Endothelial cell of umbilical vein (primary cell): Measurements from ENCODE around the gene COL23A1. TPM values are rescaled to one million over a fixed set of nuclear protein-coding genes. Genes with fewer than 3 reads are reported as not detected.

Experiments
- BruUV-seq: library from RNA; stranded (reverse); fragments of 400-500 nt; replicated peaks from 2 replicates; lab custom pipeline; 2021; lab: Mats Ljungman, UMichigan
- CTCF ChIA-PET: fragments of 300-600, 350-600 bp; sonication (Branson Sonifier 250); formaldehyde crosslinking; loops from one replicate; lab custom pipeline; 2021; ENCODE audit warnings: antibody characterized with exemption, inconsistent platforms; lab: Charles Lee
- POLR2A ChIA-PET: fragments of 300-600, 350-600 bp; sonication (Branson Sonifier 250); formaldehyde crosslinking; loops from one replicate; lab custom pipeline; 2021; ENCODE audit warnings: antibody characterized with exemption, inconsistent platforms; lab: Charles Lee
- DNase-seq: peaks from one replicate; pipeline ENCODE4 v3.0.0-alpha.2; 2011; ENCODE audit warnings: low read depth, low spot score
- FAIRE-seq: peaks from 2 replicates; lab custom pipeline; 2011; peaks lifted over from hg19 to GRCh38; lab: Jason Lieb, UNC
- H2AFZ ChIP-seq: 2 replicates; pipeline ENCODE4 v1.6.0; 2012; ENCODE audit warnings: low read depth, low read length, control low read depth, inconsistent platforms
- H3K27ac ChIP-seq: 2 replicates; pipeline ENCODE4 v1.5.1; 2011; ENCODE audit warnings: low read depth, mild to moderate bottlenecking, control low read depth, low read length, moderate library complexity; ENCODE audit not compliant: insufficient read depth
- H3K27me3 ChIP-seq, 2 experiments: 2 replicates each; pipeline versions ENCODE4 v1.6.0 to v1.6.1; 2011; ENCODE audit warnings: low read length in 2 of 2, mixed read lengths in 1 of 2; ENCODE audit not compliant: control insufficient read depth in 2 of 2, insufficient read depth in 2 of 2
- H3K36me3 ChIP-seq, 2 experiments: 2 replicates in 1 of 2; 3 replicates in 1 of 2; pipeline ENCODE4 v1.5.1; 2011; ENCODE audit warnings: low read length in 2 of 2, mild to moderate bottlenecking in 1 of 2, moderate library complexity in 1 of 2; ENCODE audit not compliant: control insufficient read depth in 2 of 2, insufficient read depth in 2 of 2; ENCODE audit errors: extremely low read depth in 1 of 2
- H3K4me1 ChIP-seq: 3 replicates; pipeline ENCODE4 v1.5.1; 2011; ENCODE audit warnings: mild to moderate bottlenecking, low read length; ENCODE audit not compliant: control insufficient read depth, insufficient read depth; ENCODE audit errors: extremely low read depth
- H3K4me2 ChIP-seq: 2 replicates; pipeline ENCODE4 v1.6.1; 2011; ENCODE audit warnings: low read length, control low read depth, mixed read lengths; ENCODE audit not compliant: insufficient read depth
- H3K4me3 ChIP-seq, 3 experiments: fragments of 200-600 bp in 1 of 3; sonication (generic), shearing (Covaris generic) in 1 of 3; replicated peaks in 1 of 3; 2 replicates each; pipeline ENCODE4 v1.5.1; 2011 to 2016; ENCODE audit warnings: control low read depth in 3 of 3, low read length in 3 of 3, mild to moderate bottlenecking in 2 of 3, inconsistent platforms in 1 of 3, low read depth in 1 of 3, moderate library complexity in 1 of 3; ENCODE audit not compliant: insufficient read depth in 1 of 3
- H3K79me2 ChIP-seq: 2 replicates; pipeline ENCODE4 v1.6.0; 2012; ENCODE audit warnings: low read length, inconsistent platforms; ENCODE audit not compliant: control insufficient read depth, insufficient read depth
- H3K9ac ChIP-seq: replicated peaks from 2 replicates; pipeline ENCODE3; 2011; ENCODE audit warnings: low read length, control low read depth; ENCODE audit not compliant: insufficient read depth; ENCODE audit errors: extremely low read depth
- H3K9me1 ChIP-seq: replicated peaks from 3 replicates; pipeline ENCODE4 v1.6.0; 2011; ENCODE audit warnings: mild to moderate bottlenecking, low read length; ENCODE audit not compliant: control insufficient read depth, insufficient read depth; ENCODE audit errors: extremely low read depth
- H3K9me3 ChIP-seq: replicated peaks from 2 replicates; pipeline ENCODE4 v1.5.1; 2012; ENCODE audit warnings: low read length, inconsistent platforms; ENCODE audit not compliant: control insufficient read depth, insufficient read depth
- H4K20me1 ChIP-seq: replicated peaks from 2 replicates; pipeline ENCODE3; 2011; ENCODE audit warnings: mild to moderate bottlenecking, low read length; ENCODE audit not compliant: control insufficient read depth, insufficient read depth; ENCODE audit errors: extremely low read depth
- CTCF ChIP-seq, 2 donors: IDR thresholded peaks; 1 replicate in 1 of 2; 2 replicates in 1 of 2; pipeline ENCODE4 v1.5.1; 2011; ENCODE audit warnings: low read length in 2 of 2, mild to moderate bottlenecking in 2 of 2, moderate library complexity in 2 of 2, control low read depth in 1 of 2, inconsistent platforms in 1 of 2, low read depth in 1 of 2; ENCODE audit not compliant: insufficient read depth in 1 of 2; ENCODE audit errors: extremely low read depth in 1 of 2
- EZH2 ChIP-seq: IDR thresholded peaks from 2 replicates; pipeline ENCODE4 v1.6.1; 2012; ENCODE audit warnings: borderline replicate concordance, low read depth, mild to moderate bottlenecking, moderate library complexity, low read length, inconsistent platforms; ENCODE audit not compliant: severe bottlenecking
- FOS ChIP-seq: IDR thresholded peaks from 2 replicates; pipeline ENCODE4 v1.6.1; 2011; ENCODE audit warnings: mild to moderate bottlenecking, low read length, moderate library complexity, borderline replicate concordance; ENCODE audit not compliant: insufficient read depth
- GATA2 ChIP-seq: IDR thresholded peaks from 2 replicates; pipeline ENCODE4 v1.7.0; 2011; ENCODE audit warnings: low read depth, mild to moderate bottlenecking, moderate library complexity, mixed read lengths, low read length; ENCODE audit not compliant: insufficient read length, insufficient read depth
- JUN ChIP-seq: IDR thresholded peaks from 2 replicates; pipeline ENCODE4 v1.6.1; 2011; ENCODE audit warnings: borderline replicate concordance, low read depth; ENCODE audit not compliant: insufficient read length, insufficient read depth
- MAX ChIP-seq: IDR thresholded peaks from 2 replicates; pipeline ENCODE4 v1.6.1; 2011; ENCODE audit not compliant: insufficient read depth, insufficient read length
- MYC ChIP-seq: IDR thresholded peaks from one replicate; pipeline ENCODE4 v1.6.1; 2011; ENCODE audit warnings: mild to moderate bottlenecking, low read depth, low read length
- POLR2A ChIP-seq: IDR thresholded peaks from 2 replicates; pipeline ENCODE4 v1.6.1; 2012; ENCODE audit warnings: low read depth, mild to moderate bottlenecking, control low read depth, low read length
- POLR2AphosphoS5 ChIP-seq: IDR thresholded peaks from 2 replicates; pipeline ENCODE4 v1.6.1; 2012; ENCODE audit warnings: low read depth, mild to moderate bottlenecking, control low read depth, low read length, moderate library complexity; ENCODE audit not compliant: insufficient read depth
- dilution Hi-C: fragments of 300-500 bp; cut with MboI; formaldehyde crosslinking; loops from one replicate; pipeline ENCODE4 v1.15.0; 2019; ENCODE audit warnings: low sequenced_read_pairs; ENCODE audit not compliant: extremely low pct_ligation_motif_present
- intact Hi-C: fragments of 100-400 bp; cut with micrococcal nuclease; formaldehyde crosslinking; loops from one replicate; pipeline ENCODE4 v1.10.0; 2022
- polyA plus RNA-seq, 4 experiments: library from polyadenylated mRNA; depleted of rRNA in 3 of 4; stranded (reverse) in 3 of 4; unstranded in 1 of 4; fragments of >200 nt; gene quantifications; 2 replicates each; pipeline versions ENCODE4 v1.2.1 to v1.2.3, GENCODE V29; 2011 to 2012; ENCODE audit warnings: missing spikeins in 1 of 4
- total RNA-seq: library from RNA; stranded (reverse); gene quantifications from 2 replicates; pipeline ENCODE4 v1.2.3, GENCODE V29; 2021

The COL23A1 gene
- total and polyA plus RNA-seq, 2 donors (not counting 3 experiments of a cell fraction or from before 2014, with no cell fraction given), result not detected

- FAIRE-seq (no peak), DNase-seq (peak; percentile 13)
- Histone ChIP-seq H2AFZ (no peak overlapping the region), H3K27me3 (no peaks in the 10 kb centered on the region), H3K9me1 (no peaks in the 10 kb centered on the region), H3K9me3 (no peaks in the 10 kb centered on the region), H3K4me2 (peak overlapping the region; percentile 69), H3K4me3 (peak overlapping the region; percentile 66 to 93 (median 81)), H3K4me1 (peaks cover 22% of the 10 kb centered on the region), H3K36me3 (peaks cover 24 to 34% of the 10 kb centered on the region in 2 experiments), H3K79me2 (peaks cover 55% of the 10 kb centered on the region), H3K27ac (no peak overlapping the region), H4K20me1 (peaks cover 4% of the 10 kb centered on the region), H3K9ac (peak overlapping the region; percentile 89)
- TF ChIP-seq FOS (no peak), POLR2AphosphoS5 (no peak), GATA2 (no peak), POLR2A (no peak), MYC (no peak), MAX (no peak)
- dilution Hi-C loops, result no loop called here
- intact Hi-C loops, result loop anchor here (2.0 kb wide), 3 partner anchors 27 to 51 kb away; partner anchors contain the start of gene PHYKPL
- POLR2A ChIA-PET, result no interaction called here
- no TSS peak for BruUV-seq
- CTCF ChIA-PET, result interaction anchor here (1.4 kb wide), 1 partner anchor 130 kb away, joined by 5 read pairs; no protein-coding TSS in a partner anchor
Observed at GRCh38 chr5:178205749-178206047, 384.5 kb downstream of the COL23A1 start.

DNA sequence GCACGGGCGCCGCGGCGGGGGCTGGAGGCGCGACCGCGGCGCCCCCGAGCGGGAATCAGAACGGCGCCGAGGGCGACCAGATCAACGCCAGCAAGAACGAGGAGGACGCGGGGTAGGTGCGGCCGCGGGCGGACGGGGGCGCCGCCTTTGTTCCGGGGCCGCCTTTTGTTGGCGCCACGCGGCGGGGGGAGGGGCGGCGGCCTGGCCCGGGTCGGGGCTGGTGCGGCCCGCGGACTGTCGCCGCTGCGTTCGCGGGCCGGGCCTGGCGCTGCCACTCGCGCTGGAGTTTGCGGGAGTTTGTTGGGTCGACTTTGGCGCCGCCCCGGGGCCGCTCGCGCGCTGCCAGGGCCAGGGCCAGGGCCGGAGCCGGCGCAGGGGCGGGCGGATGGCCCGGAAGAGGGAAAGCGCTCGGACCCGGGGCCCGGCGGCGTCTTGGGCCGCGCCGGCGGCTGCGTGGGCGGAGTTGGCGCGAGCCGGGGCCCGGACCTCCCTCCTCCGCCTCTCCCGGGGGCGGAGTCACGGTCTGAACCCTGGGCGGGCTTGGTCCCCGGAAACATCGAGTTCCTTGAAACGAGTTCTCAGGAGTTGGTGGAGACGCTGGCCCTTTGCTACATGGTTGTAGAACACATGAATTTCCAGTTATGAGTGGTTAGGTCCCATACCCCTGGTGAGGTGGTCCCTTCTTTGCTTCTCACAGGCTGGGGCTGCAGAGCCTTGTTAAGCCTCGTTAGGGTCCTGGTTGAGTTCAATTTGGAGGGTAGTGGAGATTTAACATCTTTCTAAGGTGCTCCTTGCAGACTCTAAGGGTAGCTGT is 385.1 kb downstream of the COL23A1 start:
- peak overlapping the region; percentile 89 for H3K9ac ChIP-seq
- H3K9me1 ChIP-seq, result no peaks in the 10 kb centered on the region
- H3K4me2 ChIP-seq, result peak overlapping the region; percentile 69
- TF ChIP-seq GATA2 (no peak), POLR2A (peak; percentile 70), MYC (no peak), CTCF (IDR thresholded peaks at IDR 0.05; ENCODE audit: extremely low read depth in 1 of 2, insufficient read depth in 1 of 2, low read depth in 1 of 2, low read length in 2 of 2) (no peak), FOS (no peak), JUN (no peak), POLR2AphosphoS5 (peak; percentile 72), MAX (no peak), EZH2 (no peak)
- H3K9me3 ChIP-seq, result no peaks in the 10 kb centered on the region
- ChIA-PET POLR2A (interaction anchor here (1.0 to 1.5 kb wide), 7 partner anchors 9 to 130 kb away, joined by 3 to 13 read pairs (median 6); partner anchors contain the start of gene NHP2), CTCF (interaction anchor here (0.9 to 1.4 kb wide), 4 partner anchors 10 to 129 kb away, joined by 3 to 5 read pairs (median 4); no protein-coding TSS in a partner anchor)
- H3K27ac ChIP-seq, result peak overlapping the region; percentile 65
- H3K79me2 ChIP-seq, result peaks cover 55% of the 10 kb centered on the region
- no TSS peak for BruUV-seq
- H4K20me1 ChIP-seq, result peaks cover 4% of the 10 kb centered on the region
- H3K4me1 ChIP-seq, result peaks cover 22% of the 10 kb centered on the region
- FAIRE-seq (peak; percentile 71), DNase-seq (peak; percentile 53)
- no peak overlapping the region for H2AFZ ChIP-seq
- peaks cover 24 to 32% of the 10 kb centered on the region in 2 experiments for H3K36me3 ChIP-seq
- intact Hi-C loops, result loop anchor here (1.0 to 2.0 kb wide), 4 partner anchors 28 to 129 kb away; partner anchors contain the start of gene PHYKPL
- dilution Hi-C loops, result no loop called here
- H3K4me3 ChIP-seq, result peak overlapping the region; percentile 66 to 93 (median 81)
- no peaks in the 10 kb centered on the region for H3K27me3 ChIP-seq
